ENCODE measurements around the gene SYNDIG1.

DNA sequence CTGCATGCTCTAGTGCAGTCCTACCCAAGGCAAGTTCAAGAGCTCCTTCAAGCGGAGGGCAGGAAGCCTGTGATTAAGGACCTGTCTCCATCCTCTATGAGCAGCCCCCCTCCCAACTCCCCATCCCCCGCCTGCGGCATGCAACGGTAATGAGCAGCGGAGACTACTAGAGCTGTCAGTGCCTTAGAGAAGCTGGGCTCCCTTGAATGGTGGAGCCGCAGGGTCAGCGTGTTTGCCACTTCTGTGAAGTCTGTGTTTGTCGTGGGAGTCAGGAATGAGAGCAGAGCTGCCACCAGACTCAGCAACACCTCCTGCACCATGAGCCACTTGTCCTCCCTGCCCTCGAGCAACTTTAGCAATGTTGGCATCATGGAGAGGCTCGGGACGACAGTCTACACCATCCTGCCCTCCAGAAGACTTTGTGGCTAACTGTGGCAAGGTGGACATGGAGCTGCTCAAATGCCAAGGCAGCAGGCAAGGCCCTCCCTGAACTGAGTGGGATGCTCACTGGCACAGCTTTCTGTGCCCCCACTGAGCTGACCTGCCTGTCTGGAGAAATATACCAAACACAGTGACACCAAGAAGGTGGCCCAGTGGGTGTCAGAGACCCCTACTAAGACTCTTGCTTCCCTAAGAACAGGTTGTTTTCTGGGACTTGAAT is 23.8 kb upstream of the SYNDIG1 start:
- no peak for TF ChIP-seq EP300 (IDR thresholded peaks at IDR 0.05; ENCODE audit: borderline replicate concordance in 1 of 2, low read depth in 1 of 2, low read length in 1 of 2)
- no peak for TF ChIP-seq TAF1 (IDR thresholded peaks at IDR 0.05; ENCODE audit: borderline replicate concordance, low read depth, low read length)
- no peak for TF ChIP-seq ELF1 (IDR thresholded peaks at IDR 0.05)
- no peak for TF ChIP-seq CTCF (IDR thresholded peaks at IDR 0.05)
- TF ChIP-seq, protein P1, sequence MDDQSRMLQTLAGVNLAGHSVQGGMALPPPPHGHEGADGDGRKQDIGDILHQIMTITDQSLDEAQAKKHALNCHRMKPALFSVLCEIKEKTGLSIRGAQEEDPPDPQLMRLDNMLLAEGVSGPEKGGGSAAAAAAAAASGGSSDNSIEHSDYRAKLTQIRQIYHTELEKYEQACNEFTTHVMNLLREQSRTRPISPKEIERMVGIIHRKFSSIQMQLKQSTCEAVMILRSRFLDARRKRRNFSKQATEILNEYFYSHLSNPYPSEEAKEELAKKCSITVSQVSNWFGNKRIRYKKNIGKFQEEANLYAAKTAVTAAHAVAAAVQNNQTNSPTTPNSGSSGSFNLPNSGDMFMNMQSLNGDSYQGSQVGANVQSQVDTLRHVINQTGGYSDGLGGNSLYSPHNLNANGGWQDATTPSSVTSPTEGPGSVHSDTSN (IDR thresholded peaks at IDR 0.05) = no peak
- no peak for TF ChIP-seq SMC3 (IDR thresholded peaks at IDR 0.05; ENCODE audit: low read depth, low read length)
- TF ChIP-seq, protein P2, sequence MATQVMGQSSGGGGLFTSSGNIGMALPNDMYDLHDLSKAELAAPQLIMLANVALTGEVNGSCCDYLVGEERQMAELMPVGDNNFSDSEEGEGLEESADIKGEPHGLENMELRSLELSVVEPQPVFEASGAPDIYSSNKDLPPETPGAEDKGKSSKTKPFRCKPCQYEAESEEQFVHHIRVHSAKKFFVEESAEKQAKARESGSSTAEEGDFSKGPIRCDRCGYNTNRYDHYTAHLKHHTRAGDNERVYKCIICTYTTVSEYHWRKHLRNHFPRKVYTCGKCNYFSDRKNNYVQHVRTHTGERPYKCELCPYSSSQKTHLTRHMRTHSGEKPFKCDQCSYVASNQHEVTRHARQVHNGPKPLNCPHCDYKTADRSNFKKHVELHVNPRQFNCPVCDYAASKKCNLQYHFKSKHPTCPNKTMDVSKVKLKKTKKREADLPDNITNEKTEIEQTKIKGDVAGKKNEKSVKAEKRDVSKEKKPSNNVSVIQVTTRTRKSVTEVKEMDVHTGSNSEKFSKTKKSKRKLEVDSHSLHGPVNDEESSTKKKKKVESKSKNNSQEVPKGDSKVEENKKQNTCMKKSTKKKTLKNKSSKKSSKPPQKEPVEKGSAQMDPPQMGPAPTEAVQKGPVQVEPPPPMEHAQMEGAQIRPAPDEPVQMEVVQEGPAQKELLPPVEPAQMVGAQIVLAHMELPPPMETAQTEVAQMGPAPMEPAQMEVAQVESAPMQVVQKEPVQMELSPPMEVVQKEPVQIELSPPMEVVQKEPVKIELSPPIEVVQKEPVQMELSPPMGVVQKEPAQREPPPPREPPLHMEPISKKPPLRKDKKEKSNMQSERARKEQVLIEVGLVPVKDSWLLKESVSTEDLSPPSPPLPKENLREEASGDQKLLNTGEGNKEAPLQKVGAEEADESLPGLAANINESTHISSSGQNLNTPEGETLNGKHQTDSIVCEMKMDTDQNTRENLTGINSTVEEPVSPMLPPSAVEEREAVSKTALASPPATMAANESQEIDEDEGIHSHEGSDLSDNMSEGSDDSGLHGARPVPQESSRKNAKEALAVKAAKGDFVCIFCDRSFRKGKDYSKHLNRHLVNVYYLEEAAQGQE (IDR thresholded peaks at IDR 0.05; ENCODE audit: low read depth, low read length) = no peak
- no peak for TF ChIP-seq ZBTB33 (IDR thresholded peaks at IDR 0.05; ENCODE audit: borderline replicate concordance, low read depth)
- no peak for TF ChIP-seq MXI1 (IDR thresholded peaks at IDR 0.05; ENCODE audit: low read depth, low read length)
- TF ChIP-seq, protein P3, sequence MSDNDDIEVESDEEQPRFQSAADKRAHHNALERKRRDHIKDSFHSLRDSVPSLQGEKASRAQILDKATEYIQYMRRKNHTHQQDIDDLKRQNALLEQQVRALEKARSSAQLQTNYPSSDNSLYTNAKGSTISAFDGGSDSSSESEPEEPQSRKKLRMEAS (IDR thresholded peaks at IDR 0.05; ENCODE audit: low read depth) = no peak
- TF ChIP-seq CHD2 (IDR thresholded peaks at IDR 0.05; ENCODE audit: low read length, partially characterized antibody) = no peak
- TF ChIP-seq FOXJ3 (CRISPR knock-in tag; IDR thresholded peaks at IDR 0.05) = no peak
- no peak for TF ChIP-seq RAD21 (IDR thresholded peaks at IDR 0.05; ENCODE audit: low read length)

Measured in SK-N-SH (cell line).